SK-N-SH (cell line): ENCODE data around the gene MMP28. TPM values are rescaled to one million over a fixed set of nuclear protein-coding genes. Genes with fewer than 3 reads are reported as not detected.
A peak's percentile ranks its signal among the peaks of the same experiment; 100 is the strongest.

Experiments used
- CTCF ChIA-PET: fragments of 300-600, 350-600 bp; formaldehyde crosslinking; extraction: SDS; loops from one replicate; lab custom pipeline; 2021; lab: Yijun Ruan, JAX
- POLR2A ChIA-PET: fragments of 350-600 bp; sonication (Branson Sonifier 250); formaldehyde crosslinking; extraction: SDS; loops from one replicate; lab custom pipeline; 2020; ENCODE audit warnings: antibody characterized with exemption, inconsistent platforms; lab: Yijun Ruan, JAX
- DNase-seq: peaks from one replicate; pipeline ENCODE4 v3.0.0; 2012
- H2AFZ ChIP-seq: fragments of 200-600 bp; sonication (generic); 2 replicates; pipeline ENCODE4 v1.8.1; 2016; ENCODE audit warnings: antibody characterized with exemption, mild to moderate bottlenecking, low read depth
- H3F3A ChIP-seq: fragments of 200-600 bp; sonication (generic); replicated peaks from 2 replicates; pipeline ENCODE3; 2016; ENCODE audit warnings: antibody characterized with exemption, mild to moderate bottlenecking; ENCODE audit not compliant: insufficient read depth
- H3K27ac ChIP-seq, 2 experiments: fragments of 200-500 bp in 1 of 2; fragments of 200-600 bp in 1 of 2; sonication (Bioruptor generic) in 1 of 2; sonication (generic), shearing (Covaris generic) in 1 of 2; 2 replicates each; pipeline versions ENCODE4 v1.5.1 to v1.6.1; 2014 to 2016; ENCODE audit warnings: low read depth in 2 of 2, inconsistent platforms in 1 of 2, low read length in 1 of 2, mild to moderate bottlenecking in 1 of 2, mixed read lengths in 1 of 2
- H3K27me3 ChIP-seq: fragments of 200-600 bp; sonication (generic), shearing (Covaris generic); 2 replicates; pipeline ENCODE4 v1.6.1; 2016; ENCODE audit warnings: mixed run types; ENCODE audit not compliant: insufficient read depth
- H3K36me3 ChIP-seq, 2 experiments: fragments of 200-500 bp in 1 of 2; fragments of 200-600 bp in 1 of 2; sonication (Bioruptor generic) in 1 of 2; sonication (generic) in 1 of 2; replicated peaks in 1 of 2; 2 replicates each; pipeline versions ENCODE3 to v1.5.1; 2014 to 2016; ENCODE audit warnings: low read length in 1 of 2, mild to moderate bottlenecking in 1 of 2; ENCODE audit not compliant: insufficient read depth in 2 of 2, control insufficient read depth in 1 of 2
- H3K4me1 ChIP-seq, 2 experiments: fragments of 200-500 bp in 1 of 2; fragments of 200-600 bp in 1 of 2; sonication (Bioruptor generic) in 1 of 2; sonication (generic), shearing (Covaris generic) in 1 of 2; 2 replicates each; pipeline versions ENCODE4 v1.5.1 to v1.6.1; 2014 to 2016; ENCODE audit warnings: low read depth in 1 of 2, low read length in 1 of 2, mixed run types in 1 of 2; ENCODE audit not compliant: insufficient read depth in 2 of 2, control insufficient read depth in 1 of 2
- H3K4me2 ChIP-seq: fragments of 200-600 bp; sonication (generic), shearing (Covaris generic); 2 replicates; pipeline ENCODE4 v1.6.1; 2017; ENCODE audit warnings: mixed run types
- H3K4me3 ChIP-seq, 2 experiments: fragments of 200-500 bp in 1 of 2; fragments of 200-600 bp in 1 of 2; sonication (Bioruptor generic) in 1 of 2; sonication (generic), shearing (Covaris generic) in 1 of 2; 2 replicates each; pipeline versions ENCODE4 v1.5.1 to v1.8.1; 2014 to 2016; ENCODE audit warnings: low read depth in 2 of 2, inconsistent platforms in 1 of 2, low read length in 1 of 2, mild to moderate bottlenecking in 1 of 2, mixed read lengths in 1 of 2, moderate library complexity in 1 of 2
- H3K79me2 ChIP-seq: fragments of 200-600 bp; sonication (generic); 2 replicates; pipeline ENCODE4 v1.8.1; 2017; ENCODE audit warnings: mild to moderate bottlenecking; ENCODE audit not compliant: insufficient read depth
- H3K9ac ChIP-seq: fragments of 200-600 bp; sonication (generic); 2 replicates; pipeline ENCODE4 v1.6.1; 2017; ENCODE audit warnings: mixed run types
- H3K9me2 ChIP-seq: fragments of 200-600 bp; sonication (generic); 2 replicates; pipeline ENCODE4 v1.6.1; 2017; ENCODE audit warnings: mixed run types
- H3K9me3 ChIP-seq: fragments of 200-600 bp; sonication (generic); 2 replicates; pipeline ENCODE4 v1.6.1; 2017; ENCODE audit warnings: mixed run types, mild to moderate bottlenecking, moderate library complexity
- H4K20me1 ChIP-seq: fragments of 200-600 bp; sonication (generic); 2 replicates; pipeline ENCODE4 v1.6.1; 2017; ENCODE audit warnings: mild to moderate bottlenecking, mixed run types; ENCODE audit not compliant: insufficient read depth
- CHD2 ChIP-seq: fragments of 150-350 bp; IDR thresholded peaks from 2 replicates; pipeline ENCODE4 v1.6.1; 2018; ENCODE audit warnings: low read length; ENCODE audit not compliant: partially characterized antibody
- ELF1 ChIP-seq: IDR thresholded peaks from 2 replicates; pipeline ENCODE4 v1.4.0; 2012
- EP300 ChIP-seq, 2 experiments: IDR thresholded peaks; 2 replicates each; pipeline versions ENCODE4 v1.4.0 to v1.6.1; 2012; ENCODE audit warnings: borderline replicate concordance in 1 of 2, low read depth in 1 of 2, low read length in 1 of 2
- EZH2phosphoT487 ChIP-seq: fragments of 200-600 bp; sonication (generic); IDR thresholded peaks from 2 replicates; pipeline ENCODE4 v1.6.1; 2017; ENCODE audit warnings: low read depth, mixed run types, mild to moderate bottlenecking, antibody characterized with exemption, moderate library complexity, borderline replicate concordance
- FOSL2 ChIP-seq: IDR thresholded peaks from 2 replicates; pipeline ENCODE4 v1.4.0; 2012; ENCODE audit warnings: low read depth, mild to moderate bottlenecking, moderate library complexity, borderline replicate concordance
- FOXJ3 ChIP-seq: sonication (generic); formaldehyde crosslinking; IDR thresholded peaks from 2 replicates; pipeline ENCODE4 v1.5.1; 2020; ENCODE audit warnings: mild to moderate bottlenecking, missing genetic modification reagents
- GATA2 ChIP-seq: sonication (generic); formaldehyde crosslinking; IDR thresholded peaks from 2 replicates; pipeline ENCODE4 v1.5.0; 2020; ENCODE audit warnings: mild to moderate bottlenecking, missing genetic modification reagents
- MEF2A ChIP-seq: IDR thresholded peaks from 2 replicates; pipeline ENCODE4 v1.4.0; 2012; ENCODE audit warnings: low read depth, borderline replicate concordance
- MXI1 ChIP-seq: IDR thresholded peaks from 2 replicates; pipeline ENCODE4 v1.6.1; 2012; ENCODE audit warnings: mild to moderate bottlenecking, low read depth, low read length, improper control_type of control experiment
- POLR2AphosphoS5 ChIP-seq: IDR thresholded peaks from 2 replicates; pipeline ENCODE4 v1.6.1; 2012; ENCODE audit warnings: low read depth, low read length
- RAD21 ChIP-seq: IDR thresholded peaks from 2 replicates; pipeline ENCODE4 v1.6.1; 2012; ENCODE audit warnings: mild to moderate bottlenecking, low read length
- RCOR1 ChIP-seq: fragments of 150-350 bp; IDR thresholded peaks from 2 replicates; pipeline ENCODE4 v1.6.1; 2017; ENCODE audit warnings: antibody characterized with exemption, low read length
- RFX5 ChIP-seq: IDR thresholded peaks from 2 replicates; pipeline ENCODE4 v1.6.1; 2012; ENCODE audit warnings: mild to moderate bottlenecking, improper control_type of control experiment, low read length
- RXRA ChIP-seq: IDR thresholded peaks from 2 replicates; pipeline ENCODE4 v1.4.0; 2012; ENCODE audit warnings: low read depth, mild to moderate bottlenecking, borderline replicate concordance
- SIN3A ChIP-seq: IDR thresholded peaks from 2 replicates; pipeline ENCODE4 v1.6.1; 2012; ENCODE audit warnings: low read depth, mild to moderate bottlenecking, low read length, moderate library complexity, borderline replicate concordance
- TAF1 ChIP-seq: IDR thresholded peaks from 2 replicates; pipeline ENCODE4 v1.6.1; 2012; ENCODE audit warnings: low read depth, mild to moderate bottlenecking, low read length, moderate library complexity, borderline replicate concordance
- TEAD4 ChIP-seq: IDR thresholded peaks from 2 replicates; pipeline ENCODE4 v1.4.0; 2012; ENCODE audit warnings: mild to moderate bottlenecking, borderline replicate concordance; ENCODE audit not compliant: insufficient read depth
- YY1 ChIP-seq: IDR thresholded peaks from 2 replicates; pipeline ENCODE4 v1.4.0; 2012; ENCODE audit warnings: low read depth, mild to moderate bottlenecking
- WGBS: methylation state at CpG from one replicate; pipeline ENCODE4 v1.1.6; 2017; ENCODE audit warnings: low lambda C conversion rate; 5-methylcytosine and 5-hydroxymethylcytosine counted together
- polyA plus RNA-seq, 3 experiments: library from polyadenylated mRNA; depleted of rRNA; stranded (reverse); fragments of >200 nt; gene quantifications; 2 replicates each; pipeline ENCODE4 v1.2.3, GENCODE V29; 2012
- TF ChIP-seq, protein P1 (sequence below): fragments of 200-600 bp; sonication (generic); IDR thresholded peaks from 2 replicates; pipeline ENCODE4 v1.6.1; 2017; ENCODE audit warnings: antibody characterized with exemption, mild to moderate bottlenecking, moderate library complexity
- TF ChIP-seq, protein P2 (sequence below): IDR thresholded peaks from 2 replicates; pipeline ENCODE4 v1.4.0; 2012; ENCODE audit warnings: low read depth
- TF ChIP-seq, protein P3 (sequence below): fragments of 150-350 bp; IDR thresholded peaks from 2 replicates; pipeline ENCODE4 v1.6.1; 2016; ENCODE audit warnings: mild to moderate bottlenecking, low read depth, low read length
- TF ChIP-seq, protein P4 (sequence below): IDR thresholded peaks from 2 replicates; pipeline ENCODE4; 2012
- TF ChIP-seq, protein P5 (sequence below): IDR thresholded peaks from 2 replicates; pipeline ENCODE4 v1.4.0; 2012; ENCODE audit warnings: low read depth, borderline replicate concordance

MMP28 gene
- polyA plus RNA-seq, 1 of the 3 experiments (the other 2 are of a cell fraction): 0.33 TPM

DNA sequence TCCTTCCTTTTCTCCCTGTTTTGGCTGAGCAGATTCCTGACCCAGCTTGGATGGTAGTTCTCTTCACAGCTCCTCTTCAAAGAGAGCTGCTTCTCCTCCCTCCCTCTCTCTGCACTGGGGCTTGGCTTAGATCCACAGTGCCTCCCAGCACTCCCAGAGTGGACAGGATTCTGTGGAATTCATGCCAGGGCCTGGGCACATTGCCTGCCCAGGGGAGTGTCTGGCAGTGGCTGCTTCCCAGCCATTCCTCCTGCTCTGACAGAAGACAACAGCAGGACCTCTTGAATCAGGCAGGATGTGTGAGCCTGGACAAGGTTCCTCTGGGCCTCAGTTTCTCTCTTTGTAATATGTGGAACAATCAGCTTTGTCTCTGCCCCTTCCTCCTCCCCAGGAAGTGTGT is 4.5 kb upstream of the MMP28 start (continued):
- TF ChIP-seq, protein P1, sequence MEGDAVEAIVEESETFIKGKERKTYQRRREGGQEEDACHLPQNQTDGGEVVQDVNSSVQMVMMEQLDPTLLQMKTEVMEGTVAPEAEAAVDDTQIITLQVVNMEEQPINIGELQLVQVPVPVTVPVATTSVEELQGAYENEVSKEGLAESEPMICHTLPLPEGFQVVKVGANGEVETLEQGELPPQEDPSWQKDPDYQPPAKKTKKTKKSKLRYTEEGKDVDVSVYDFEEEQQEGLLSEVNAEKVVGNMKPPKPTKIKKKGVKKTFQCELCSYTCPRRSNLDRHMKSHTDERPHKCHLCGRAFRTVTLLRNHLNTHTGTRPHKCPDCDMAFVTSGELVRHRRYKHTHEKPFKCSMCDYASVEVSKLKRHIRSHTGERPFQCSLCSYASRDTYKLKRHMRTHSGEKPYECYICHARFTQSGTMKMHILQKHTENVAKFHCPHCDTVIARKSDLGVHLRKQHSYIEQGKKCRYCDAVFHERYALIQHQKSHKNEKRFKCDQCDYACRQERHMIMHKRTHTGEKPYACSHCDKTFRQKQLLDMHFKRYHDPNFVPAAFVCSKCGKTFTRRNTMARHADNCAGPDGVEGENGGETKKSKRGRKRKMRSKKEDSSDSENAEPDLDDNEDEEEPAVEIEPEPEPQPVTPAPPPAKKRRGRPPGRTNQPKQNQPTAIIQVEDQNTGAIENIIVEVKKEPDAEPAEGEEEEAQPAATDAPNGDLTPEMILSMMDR: no peak
- TF ChIP-seq EZH2phosphoT487: no peak
- TF ChIP-seq CHD2: peak; percentile 60
- TF ChIP-seq TAF1: no peak
- TF ChIP-seq, protein P2, sequence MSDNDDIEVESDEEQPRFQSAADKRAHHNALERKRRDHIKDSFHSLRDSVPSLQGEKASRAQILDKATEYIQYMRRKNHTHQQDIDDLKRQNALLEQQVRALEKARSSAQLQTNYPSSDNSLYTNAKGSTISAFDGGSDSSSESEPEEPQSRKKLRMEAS: peak; percentile 42; the same call in 1 of the 2 replicates
- peak; percentile 35 for TF ChIP-seq RAD21
- TF ChIP-seq YY1: no peak
- peak; percentile 66; the same call in 1 of the 2 replicates for TF ChIP-seq FOXJ3 (CRISPR knock-in tag)
- TF ChIP-seq, protein P3, sequence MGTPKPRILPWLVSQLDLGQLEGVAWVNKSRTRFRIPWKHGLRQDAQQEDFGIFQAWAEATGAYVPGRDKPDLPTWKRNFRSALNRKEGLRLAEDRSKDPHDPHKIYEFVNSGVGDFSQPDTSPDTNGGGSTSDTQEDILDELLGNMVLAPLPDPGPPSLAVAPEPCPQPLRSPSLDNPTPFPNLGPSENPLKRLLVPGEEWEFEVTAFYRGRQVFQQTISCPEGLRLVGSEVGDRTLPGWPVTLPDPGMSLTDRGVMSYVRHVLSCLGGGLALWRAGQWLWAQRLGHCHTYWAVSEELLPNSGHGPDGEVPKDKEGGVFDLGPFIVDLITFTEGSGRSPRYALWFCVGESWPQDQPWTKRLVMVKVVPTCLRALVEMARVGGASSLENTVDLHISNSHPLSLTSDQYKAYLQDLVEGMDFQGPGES: no peak
- TF ChIP-seq ELF1: no peak
- no peak for TF ChIP-seq POLR2AphosphoS5
- no peak for TF ChIP-seq MEF2A
- TF ChIP-seq RXRA: no peak
- TF ChIP-seq SIN3A: no peak
- no peak for TF ChIP-seq FOSL2
- TF ChIP-seq, protein P4, sequence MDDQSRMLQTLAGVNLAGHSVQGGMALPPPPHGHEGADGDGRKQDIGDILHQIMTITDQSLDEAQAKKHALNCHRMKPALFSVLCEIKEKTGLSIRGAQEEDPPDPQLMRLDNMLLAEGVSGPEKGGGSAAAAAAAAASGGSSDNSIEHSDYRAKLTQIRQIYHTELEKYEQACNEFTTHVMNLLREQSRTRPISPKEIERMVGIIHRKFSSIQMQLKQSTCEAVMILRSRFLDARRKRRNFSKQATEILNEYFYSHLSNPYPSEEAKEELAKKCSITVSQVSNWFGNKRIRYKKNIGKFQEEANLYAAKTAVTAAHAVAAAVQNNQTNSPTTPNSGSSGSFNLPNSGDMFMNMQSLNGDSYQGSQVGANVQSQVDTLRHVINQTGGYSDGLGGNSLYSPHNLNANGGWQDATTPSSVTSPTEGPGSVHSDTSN: no peak
- TF ChIP-seq, protein P5, sequence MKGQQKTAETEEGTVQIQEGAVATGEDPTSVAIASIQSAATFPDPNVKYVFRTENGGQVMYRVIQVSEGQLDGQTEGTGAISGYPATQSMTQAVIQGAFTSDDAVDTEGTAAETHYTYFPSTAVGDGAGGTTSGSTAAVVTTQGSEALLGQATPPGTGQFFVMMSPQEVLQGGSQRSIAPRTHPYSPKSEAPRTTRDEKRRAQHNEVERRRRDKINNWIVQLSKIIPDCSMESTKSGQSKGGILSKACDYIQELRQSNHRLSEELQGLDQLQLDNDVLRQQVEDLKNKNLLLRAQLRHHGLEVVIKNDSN: no peak

DNA sequence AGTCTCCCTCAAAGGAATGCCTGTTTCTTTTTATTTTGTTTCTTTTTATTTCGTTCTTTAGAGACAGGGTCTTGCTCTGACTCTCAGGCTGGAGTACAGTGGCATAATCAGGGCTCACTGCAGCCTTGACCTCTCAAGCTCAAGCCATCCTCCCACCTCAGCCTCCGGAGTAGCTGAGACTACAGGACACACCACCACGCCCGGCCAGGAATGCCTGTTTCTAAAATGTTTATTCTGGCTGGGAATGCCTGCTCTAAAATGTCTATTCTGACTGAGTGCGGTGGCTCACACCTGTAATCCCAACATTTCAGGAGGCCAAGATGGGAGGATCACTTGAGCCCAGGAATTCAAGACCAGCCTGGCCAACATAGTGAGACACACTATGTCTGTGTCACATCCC is 2.5 kb upstream of the MMP28 start:
- no peaks in the 10 kb centered on the region for H3K36me3 ChIP-seq
- H3K9me3 ChIP-seq: no peaks in the 10 kb centered on the region
- 74% methylated on average over 4 of the region's 5 CpGs for WGBS
- H3F3A ChIP-seq: no peaks in the 10 kb centered on the region
- no peaks in the 10 kb centered on the region for H3K9me2 ChIP-seq
- TF ChIP-seq RCOR1 (no peak), MXI1 (no peak), TEAD4 (no peak), EP300 (IDR thresholded peaks at IDR 0.05; ENCODE audit: borderline replicate concordance in 1 of 2, low read depth in 1 of 2, low read length in 1 of 2) (no peak), GATA2 (CRISPR knock-in tag) (no peak), MEF2A (no peak), RFX5 (no peak), FOSL2 (no peak)
- TF ChIP-seq, all 33 proteins: peak for 0
- Histone ChIP-seq H3K4me1 (peaks cover 0 to 55% of the 10 kb centered on the region in 2 experiments; a peak in 2 of 4 replicates), H3K27ac (no peak overlapping the region), H3K9ac (no peak overlapping the region), H3K4me2 (no peak overlapping the region), H3K4me3 (no peak overlapping the region), H2AFZ (no peak overlapping the region), H4K20me1 (no peaks in the 10 kb centered on the region), H3K79me2 (no peaks in the 10 kb centered on the region), H3K27me3 (peaks cover 39% of the 10 kb centered on the region)
- no peak for DNase-seq
- POLR2A ChIA-PET: no interaction called here
- CTCF ChIA-PET: interaction anchor here (2.0 to 7.0 kb wide), 4 partner anchors 11 to 34 kb away, joined by 6 to 99 read pairs (median 27); partner anchors contain the start of gene TAF15
